Astrocyte (in vitro differentiated cells and primary cell): ENCODE results near the gene TNRC6C. TPM values are rescaled to one million over a fixed set of nuclear protein-coding genes. Genes with fewer than 3 reads are reported as not detected.
"Not testable (repeated sequence)": the region's sequence is repeated elsewhere in the genome, so short reads cannot be mapped to it uniquely, and the experiment has no call there.

Experiments
- DNase-seq: peaks from one replicate; pipeline ENCODE4 v3.0.0-alpha.2; 2010; ENCODE audit warnings: low read depth
- FAIRE-seq: peaks from 2 replicates; lab custom pipeline; 2011; peaks lifted over from hg19 to GRCh38; lab: Jason Lieb, UNC
- H2AFZ ChIP-seq: 2 replicates; pipeline ENCODE4 v1.6.0; 2012; ENCODE audit warnings: low read depth, low read length, inconsistent platforms
- H3K27ac ChIP-seq: 2 replicates; pipeline ENCODE4 v1.5.1; 2011; ENCODE audit warnings: low read depth, low read length, inconsistent platforms
- H3K27me3 ChIP-seq: 2 replicates; pipeline ENCODE4 v1.6.0; 2011; ENCODE audit warnings: low read length, inconsistent platforms; ENCODE audit not compliant: insufficient read depth
- H3K36me3 ChIP-seq: 2 replicates; pipeline ENCODE4 v1.5.1; 2011; ENCODE audit warnings: low read length, inconsistent platforms; ENCODE audit not compliant: insufficient read depth
- H3K4me1 ChIP-seq: 2 replicates; pipeline ENCODE4 v1.5.1; 2011; ENCODE audit warnings: low read length, inconsistent platforms; ENCODE audit not compliant: insufficient read depth
- H3K4me2 ChIP-seq: 2 replicates; pipeline ENCODE4 v1.6.0; 2012; ENCODE audit warnings: low read length, inconsistent platforms
- H3K4me3 ChIP-seq: 2 replicates; pipeline ENCODE4 v1.5.1; 2011; ENCODE audit warnings: low read depth, mild to moderate bottlenecking, low read length, inconsistent platforms; ENCODE audit not compliant: insufficient read depth
- H3K79me2 ChIP-seq: 2 replicates; pipeline ENCODE4 v1.6.0; 2012; ENCODE audit warnings: mild to moderate bottlenecking, low read length, inconsistent platforms; ENCODE audit not compliant: insufficient read depth
- H3K9ac ChIP-seq: 2 replicates; pipeline ENCODE4 v1.6.0; 2012; ENCODE audit warnings: mild to moderate bottlenecking, low read length, inconsistent platforms
- H3K9me3 ChIP-seq: 2 replicates; pipeline ENCODE4 v1.5.1; 2012; ENCODE audit warnings: low read depth, mild to moderate bottlenecking, low read length, inconsistent platforms; ENCODE audit not compliant: insufficient read depth
- H4K20me1 ChIP-seq: 2 replicates; pipeline ENCODE4 v1.6.0; 2012; ENCODE audit warnings: low read length, inconsistent platforms; ENCODE audit not compliant: insufficient read depth
- H3K27ac Mint-ChIP-seq: one replicate; pipeline ENCODE4 v1.8.0; 2021; ENCODE audit warnings: mild to moderate bottlenecking, mixed read lengths; ENCODE audit not compliant: unreplicated experiment
- H3K27me3 Mint-ChIP-seq: one replicate; pipeline ENCODE4 v1.8.0; 2021; ENCODE audit warnings: low read depth, mixed read lengths; ENCODE audit not compliant: unreplicated experiment
- H3K36me3 Mint-ChIP-seq: one replicate; pipeline ENCODE4 v1.8.0; 2021; ENCODE audit warnings: low read depth, mixed read lengths; ENCODE audit not compliant: unreplicated experiment
- H3K4me1 Mint-ChIP-seq: one replicate; pipeline ENCODE4 v1.8.0; 2021; ENCODE audit warnings: low read depth, mixed read lengths; ENCODE audit not compliant: unreplicated experiment
- H3K4me3 Mint-ChIP-seq: one replicate; pipeline ENCODE4 v1.8.0; 2021; ENCODE audit warnings: mild to moderate bottlenecking, moderate library complexity, mixed read lengths; ENCODE audit not compliant: unreplicated experiment
- H3K9me3 Mint-ChIP-seq: one replicate; pipeline ENCODE4 v1.8.0; 2021; ENCODE audit warnings: mild to moderate bottlenecking, mixed read lengths; ENCODE audit not compliant: unreplicated experiment
- EZH2 ChIP-seq: IDR thresholded peaks from 2 replicates; pipeline ENCODE4 v1.6.1; 2012; ENCODE audit warnings: mild to moderate bottlenecking, low read length, inconsistent platforms; ENCODE audit not compliant: insufficient read depth
- total RNA-seq: library from RNA; stranded (reverse); gene quantifications from 2 replicates; pipeline ENCODE4 v1.2.1, GENCODE V29; 2021
- TF ChIP-seq, protein P1 (sequence below): IDR thresholded peaks from 2 replicates; pipeline ENCODE4 v1.5.1; 2011; ENCODE audit warnings: low read depth, mild to moderate bottlenecking, inconsistent platforms, low read length, moderate library complexity; ENCODE audit not compliant: insufficient read depth

Gene TNRC6C
- total RNA-seq, 1 donor from 2014 or later: 7.3 TPM

DNA sequence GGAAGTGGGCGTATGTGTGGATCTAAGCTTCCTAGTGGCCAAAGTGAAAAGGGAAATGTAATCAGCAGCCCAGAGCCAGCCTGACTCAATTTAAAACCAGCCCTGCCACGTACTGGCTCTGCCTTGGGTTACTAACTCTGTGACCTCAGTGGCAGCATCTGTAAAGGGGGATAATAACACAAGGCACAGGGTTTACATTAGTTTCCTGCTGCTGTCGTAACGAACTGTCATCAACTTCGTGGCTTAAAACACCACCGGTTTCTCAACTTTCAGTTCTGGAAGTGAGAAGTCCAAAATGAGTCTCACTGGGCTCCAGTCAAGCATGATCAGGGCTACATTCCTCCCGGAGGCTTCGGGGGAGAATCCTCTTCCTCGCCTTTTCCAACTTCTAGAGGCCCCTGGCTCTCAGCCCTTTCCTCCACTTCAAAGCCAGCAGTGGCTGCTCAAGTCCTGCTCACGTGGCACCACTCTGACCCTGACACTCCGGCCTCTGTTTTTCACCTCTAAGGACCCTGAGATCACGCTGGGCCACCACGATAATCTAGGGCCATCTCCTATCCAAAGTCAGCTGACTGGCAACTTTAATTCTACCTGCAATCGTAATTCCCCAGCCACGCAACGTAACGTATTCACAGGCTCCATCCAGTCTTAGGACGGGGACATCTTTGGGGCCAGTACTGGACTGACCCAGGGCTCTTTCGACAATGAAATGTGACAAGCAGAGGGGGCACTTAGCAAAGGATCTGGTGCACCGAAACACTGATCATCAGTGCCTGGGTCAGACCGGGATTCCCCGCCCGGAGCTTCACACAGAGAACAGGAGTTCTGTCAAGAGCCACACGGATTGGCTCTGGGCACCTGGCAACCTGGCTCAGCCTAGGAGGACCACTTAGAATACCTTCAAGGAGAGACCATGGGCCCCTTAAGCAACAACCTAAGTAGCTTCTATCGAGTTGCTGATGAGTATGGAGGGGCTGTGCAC lies 155.6 kb downstream of the TNRC6C start:
- Histone ChIP-seq H3K4me2 (no peak overlapping the region), H3K27ac (no peak overlapping the region), H3K4me1 (no peaks in the 10 kb centered on the region), H3K79me2 (no peaks in the 10 kb centered on the region), H3K9me3 (no peaks in the 10 kb centered on the region), H4K20me1 (no peaks in the 10 kb centered on the region), H2AFZ (no peak overlapping the region), H3K9ac (no peak overlapping the region), H3K4me3 (no peak overlapping the region), H3K36me3 (no peaks in the 10 kb centered on the region), H3K27me3 (peaks cover 5% of the 10 kb centered on the region)
- no peak overlapping the region for H3K4me3 Mint-ChIP-seq
- DNase-seq: no peak
- no peaks in the 10 kb centered on the region for H3K4me1 Mint-ChIP-seq
- peaks cover 8% of the 10 kb centered on the region for H3K36me3 Mint-ChIP-seq
- TF ChIP-seq, protein P1, sequence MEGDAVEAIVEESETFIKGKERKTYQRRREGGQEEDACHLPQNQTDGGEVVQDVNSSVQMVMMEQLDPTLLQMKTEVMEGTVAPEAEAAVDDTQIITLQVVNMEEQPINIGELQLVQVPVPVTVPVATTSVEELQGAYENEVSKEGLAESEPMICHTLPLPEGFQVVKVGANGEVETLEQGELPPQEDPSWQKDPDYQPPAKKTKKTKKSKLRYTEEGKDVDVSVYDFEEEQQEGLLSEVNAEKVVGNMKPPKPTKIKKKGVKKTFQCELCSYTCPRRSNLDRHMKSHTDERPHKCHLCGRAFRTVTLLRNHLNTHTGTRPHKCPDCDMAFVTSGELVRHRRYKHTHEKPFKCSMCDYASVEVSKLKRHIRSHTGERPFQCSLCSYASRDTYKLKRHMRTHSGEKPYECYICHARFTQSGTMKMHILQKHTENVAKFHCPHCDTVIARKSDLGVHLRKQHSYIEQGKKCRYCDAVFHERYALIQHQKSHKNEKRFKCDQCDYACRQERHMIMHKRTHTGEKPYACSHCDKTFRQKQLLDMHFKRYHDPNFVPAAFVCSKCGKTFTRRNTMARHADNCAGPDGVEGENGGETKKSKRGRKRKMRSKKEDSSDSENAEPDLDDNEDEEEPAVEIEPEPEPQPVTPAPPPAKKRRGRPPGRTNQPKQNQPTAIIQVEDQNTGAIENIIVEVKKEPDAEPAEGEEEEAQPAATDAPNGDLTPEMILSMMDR: no peak
- no peak for TF ChIP-seq EZH2
- H3K9me3 Mint-ChIP-seq: no peaks in the 10 kb centered on the region
- peaks cover 3% of the 10 kb centered on the region for H3K27me3 Mint-ChIP-seq
- FAIRE-seq: no peak
- H3K27ac Mint-ChIP-seq: no peak overlapping the region

DNA sequence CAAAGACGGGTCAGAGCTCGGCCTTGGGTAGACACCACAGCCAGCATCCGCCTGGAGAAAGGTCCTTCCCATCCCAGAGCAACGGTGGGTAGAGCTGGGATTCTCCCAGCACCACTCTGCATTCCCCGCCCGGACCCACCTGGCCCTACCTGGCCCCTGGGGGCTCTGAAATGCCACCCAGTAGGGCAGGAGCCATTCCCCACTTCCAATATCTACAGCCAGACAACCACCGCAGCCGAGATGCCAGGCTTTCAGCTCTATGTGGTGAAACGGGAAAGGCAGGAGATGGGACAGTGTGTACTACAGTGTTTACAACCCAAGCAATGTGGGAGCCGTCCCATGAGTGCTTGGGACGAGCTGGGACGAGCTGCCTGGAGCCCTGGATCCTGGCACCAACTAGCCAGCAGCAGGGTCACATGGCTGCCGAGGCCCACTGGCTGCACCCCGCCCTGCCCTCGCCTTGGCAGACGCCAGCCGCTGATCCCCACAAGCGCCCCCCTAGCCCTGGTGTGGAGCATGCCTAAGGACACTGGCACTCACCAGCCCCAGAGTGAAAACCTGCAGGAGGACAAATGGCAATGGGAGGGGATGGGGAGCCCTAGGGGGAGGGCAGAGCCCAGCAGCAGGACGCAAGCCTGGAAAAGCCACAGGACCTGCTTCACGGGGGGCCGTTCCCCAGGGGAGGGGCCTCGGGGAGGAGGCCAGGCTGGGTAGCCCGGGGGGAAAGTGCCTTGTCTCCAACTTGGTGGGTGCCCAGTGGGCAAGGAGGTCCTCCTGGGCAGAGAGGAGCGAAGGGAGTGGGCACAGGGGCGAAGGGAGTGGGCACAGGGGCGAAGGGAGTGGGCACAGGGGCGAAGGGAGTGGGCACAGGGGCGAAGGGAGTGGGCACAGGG lies 156.6 kb downstream of the TNRC6C start:
- DNase-seq: no peak
- no peaks in the 10 kb centered on the region for H3K9me3 ChIP-seq
- H3K4me1 Mint-ChIP-seq: no peaks in the 10 kb centered on the region
- no peak overlapping the region for H3K4me3 ChIP-seq
- no peak for FAIRE-seq
- H3K36me3 ChIP-seq: no peaks in the 10 kb centered on the region
- H3K9ac ChIP-seq: no peak overlapping the region
- H3K79me2 ChIP-seq: no peaks in the 10 kb centered on the region
- H3K4me3 Mint-ChIP-seq: no peak overlapping the region
- no peak overlapping the region for H3K4me2 ChIP-seq
- TF ChIP-seq EZH2: no peak
- TF ChIP-seq, protein P1: no peak
- H3K4me1 ChIP-seq: no peaks in the 10 kb centered on the region
- no peak overlapping the region for H2AFZ ChIP-seq
- no peak overlapping the region for H3K27ac Mint-ChIP-seq
- no peaks in the 10 kb centered on the region for H3K9me3 Mint-ChIP-seq
- H3K36me3 Mint-ChIP-seq: peaks cover 8% of the 10 kb centered on the region
- no peaks in the 10 kb centered on the region for H4K20me1 ChIP-seq
- H3K27ac ChIP-seq: no peak overlapping the region
- peaks cover 3% of the 10 kb centered on the region for H3K27me3 Mint-ChIP-seq
- H3K27me3 ChIP-seq: peaks cover 5% of the 10 kb centered on the region

DNA sequence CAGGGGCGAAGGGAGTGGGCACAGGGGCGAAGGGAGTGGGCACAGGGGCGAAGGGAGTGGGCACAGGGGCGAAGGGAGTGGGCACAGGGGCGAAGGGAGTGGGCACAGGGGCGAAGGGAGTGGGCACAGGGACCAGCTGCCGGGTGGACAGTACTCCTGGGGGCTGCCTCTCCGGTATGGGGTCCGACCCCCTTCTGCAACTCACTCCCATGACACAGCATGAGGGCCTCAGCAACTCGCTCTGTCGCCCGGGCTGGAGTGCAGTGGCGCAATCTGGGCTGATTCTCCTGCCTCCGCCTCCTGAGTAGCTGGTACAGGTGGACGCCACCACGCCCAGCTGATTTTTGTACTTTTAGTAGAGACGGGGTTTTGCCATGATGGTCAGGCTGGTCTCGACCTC lies 157.3 kb downstream of the TNRC6C start:
- H3K9me3 ChIP-seq: not testable (repeated sequence)

More for the DNA sequence above, 157.3 kb downstream of the TNRC6C start:
- H4K20me1 ChIP-seq, H3K9ac ChIP-seq, H3K9me3 Mint-ChIP-seq, H3K4me3 ChIP-seq, H3K27me3 Mint-ChIP-seq, H3K27ac ChIP-seq, H2AFZ ChIP-seq, H3K4me3 Mint-ChIP-seq, H3K4me1 Mint-ChIP-seq, H3K4me2 ChIP-seq, H3K4me1 ChIP-seq, H3K79me2 ChIP-seq, DNase-seq, H3K36me3 Mint-ChIP-seq, H3K27ac Mint-ChIP-seq, H3K36me3 ChIP-seq, FAIRE-seq, H3K27me3 ChIP-seq: not testable (repeated sequence)
